HL-60/S4 (cell line): Measurements from ENCODE around the gene FSCN2.

Experiments
- in situ Hi-C: fragments of 300-500 bp; cut with MboI; formaldehyde crosslinking; loops from 2 replicates; pipeline ENCODE4 v1.14.3; 2022; ENCODE audit warnings: low sequenced_read_pairs

FSCN2 gene, protein sequence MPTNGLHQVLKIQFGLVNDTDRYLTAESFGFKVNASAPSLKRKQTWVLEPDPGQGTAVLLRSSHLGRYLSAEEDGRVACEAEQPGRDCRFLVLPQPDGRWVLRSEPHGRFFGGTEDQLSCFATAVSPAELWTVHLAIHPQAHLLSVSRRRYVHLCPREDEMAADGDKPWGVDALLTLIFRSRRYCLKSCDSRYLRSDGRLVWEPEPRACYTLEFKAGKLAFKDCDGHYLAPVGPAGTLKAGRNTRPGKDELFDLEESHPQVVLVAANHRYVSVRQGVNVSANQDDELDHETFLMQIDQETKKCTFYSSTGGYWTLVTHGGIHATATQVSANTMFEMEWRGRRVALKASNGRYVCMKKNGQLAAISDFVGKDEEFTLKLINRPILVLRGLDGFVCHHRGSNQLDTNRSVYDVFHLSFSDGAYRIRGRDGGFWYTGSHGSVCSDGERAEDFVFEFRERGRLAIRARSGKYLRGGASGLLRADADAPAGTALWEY

DNA sequence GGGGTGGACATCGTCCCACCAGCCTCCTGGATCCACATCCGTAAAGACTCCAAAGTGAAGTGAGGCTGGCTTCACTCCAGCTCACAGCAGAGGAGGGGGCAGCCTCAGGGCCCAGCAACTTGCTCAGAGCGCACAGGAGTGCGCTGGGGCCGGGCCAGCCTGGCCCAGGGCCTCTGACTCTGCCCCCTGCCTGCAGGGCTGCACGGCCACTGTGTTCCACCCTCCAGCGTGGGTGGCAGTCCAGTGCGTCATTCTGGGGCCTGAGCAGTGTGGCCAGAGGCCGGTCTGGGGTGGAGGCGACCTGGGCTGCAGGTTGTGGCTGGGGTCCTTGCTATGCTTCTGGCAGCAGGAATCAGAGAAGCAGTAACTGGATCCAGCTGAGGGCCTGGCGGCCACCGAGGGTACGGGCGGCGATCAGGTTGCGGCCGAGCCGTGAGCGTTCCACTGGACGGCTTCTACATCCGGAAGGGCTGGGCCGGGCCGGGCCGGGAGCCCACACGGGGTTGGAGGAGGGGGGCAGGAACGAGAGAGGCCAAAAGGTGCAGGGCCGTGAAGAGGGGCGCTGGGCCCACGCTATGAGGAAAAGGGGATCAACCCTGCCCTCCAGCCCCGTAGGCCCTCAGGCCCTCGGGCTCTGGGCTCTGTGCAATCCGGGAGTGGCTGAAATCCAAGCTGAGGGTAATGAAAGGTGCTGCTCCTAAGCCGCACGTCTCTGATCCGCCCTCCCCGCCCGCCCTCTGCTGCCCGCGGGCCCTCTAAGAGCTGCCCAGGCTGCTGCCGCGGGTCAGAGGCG, at the start of gene FSCN2:
FSCN2 (plus strand) TSS at position 787 of the 793 bp plus-strand sequence. CDS start 155 bp downstream, outside the sequence.
- in situ Hi-C loops: no loop called here

DNA sequence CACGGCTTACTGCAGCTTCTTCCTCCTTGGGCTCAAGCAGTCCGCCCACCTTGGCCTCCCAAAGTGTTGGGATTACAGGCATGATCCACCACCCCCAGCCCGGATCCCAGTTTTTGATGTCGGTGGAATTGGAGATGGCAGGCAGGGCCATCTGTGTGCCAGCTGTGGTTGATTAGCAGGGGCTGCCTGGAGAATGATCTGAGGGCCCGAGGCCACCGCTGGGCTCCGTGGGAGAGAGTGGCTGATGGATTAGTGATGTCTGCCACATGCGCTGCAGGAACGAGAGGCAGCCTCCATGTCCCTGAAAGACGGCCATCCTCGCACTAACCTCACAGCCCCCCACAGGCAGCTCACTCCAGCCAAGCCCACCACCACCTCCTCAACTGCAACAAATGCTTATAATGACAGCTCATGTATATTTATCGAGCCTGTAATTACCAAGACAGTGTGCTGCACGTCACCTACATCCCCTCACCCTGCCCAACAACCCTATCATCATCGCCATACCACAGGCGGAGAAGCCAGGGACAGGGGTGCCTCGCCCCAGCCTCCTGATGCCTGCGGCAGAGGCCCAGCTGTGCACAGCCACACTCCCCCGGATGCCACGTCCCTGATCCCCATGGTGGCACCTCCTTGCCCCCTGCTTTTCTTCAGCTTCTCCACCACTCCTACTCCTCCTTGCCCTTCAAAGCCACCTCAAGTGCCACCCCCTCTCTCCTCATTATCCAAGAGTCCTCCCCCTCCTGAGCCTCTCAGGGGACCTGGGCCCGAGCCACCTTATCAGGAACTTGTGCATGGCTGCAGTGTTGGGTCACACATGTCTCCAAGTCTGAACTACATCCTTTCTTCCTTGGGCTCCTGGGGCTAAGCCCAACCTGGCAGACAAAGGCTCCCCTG, 48.8 kb upstream of the FSCN2 start:
- in situ Hi-C loops: loop anchor here (10.0 kb wide), 1 partner anchor 225 kb away; no protein-coding TSS in a partner anchor

DNA sequence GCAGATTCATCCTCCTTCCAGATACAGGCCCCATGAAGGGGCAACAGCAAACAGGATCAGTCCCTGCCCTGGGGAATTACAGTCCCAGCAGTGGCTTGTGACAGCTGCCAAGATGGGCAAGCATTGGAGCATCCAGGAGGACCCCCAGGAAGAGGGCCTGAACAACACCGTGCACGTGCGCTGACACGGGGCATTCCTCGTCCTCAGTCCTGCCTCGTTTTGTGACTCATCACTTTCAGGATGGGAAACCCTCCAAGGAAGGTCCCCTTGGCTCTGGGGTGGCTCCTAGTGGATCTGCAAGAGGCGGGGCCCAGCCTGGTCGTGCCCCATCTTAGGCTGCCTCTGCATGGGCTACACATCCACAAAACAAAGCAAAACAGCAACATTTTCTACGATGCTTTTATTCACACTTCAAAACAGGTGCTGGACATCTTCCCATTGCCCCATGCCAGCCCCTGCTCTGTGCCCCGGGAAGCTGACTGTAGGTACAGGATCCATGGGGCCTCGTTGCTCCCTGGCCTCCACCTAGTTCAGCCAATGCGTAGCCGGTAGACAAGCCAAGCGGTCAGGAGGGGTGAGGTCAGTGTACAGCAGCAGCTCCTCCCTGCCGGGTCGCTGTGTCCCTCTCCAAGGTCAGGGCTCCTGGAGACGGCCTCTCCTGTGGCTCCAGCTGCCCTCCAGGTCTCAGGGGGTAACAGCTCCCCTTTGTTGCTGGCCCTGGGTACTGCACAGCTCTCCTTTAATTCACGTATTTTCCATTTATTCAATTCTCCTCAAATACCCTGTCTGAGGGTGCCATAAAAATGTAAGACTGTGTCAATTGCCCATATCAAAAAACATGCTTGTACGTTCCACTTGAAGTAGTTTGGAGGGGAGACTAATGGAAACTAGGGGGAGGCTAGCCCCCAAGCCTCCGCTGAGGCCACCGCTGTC, 47.8 kb upstream of the FSCN2 start:
- in situ Hi-C loops: loop anchor here (10.0 kb wide), 1 partner anchor 226 kb away; no protein-coding TSS in a partner anchor

DNA sequence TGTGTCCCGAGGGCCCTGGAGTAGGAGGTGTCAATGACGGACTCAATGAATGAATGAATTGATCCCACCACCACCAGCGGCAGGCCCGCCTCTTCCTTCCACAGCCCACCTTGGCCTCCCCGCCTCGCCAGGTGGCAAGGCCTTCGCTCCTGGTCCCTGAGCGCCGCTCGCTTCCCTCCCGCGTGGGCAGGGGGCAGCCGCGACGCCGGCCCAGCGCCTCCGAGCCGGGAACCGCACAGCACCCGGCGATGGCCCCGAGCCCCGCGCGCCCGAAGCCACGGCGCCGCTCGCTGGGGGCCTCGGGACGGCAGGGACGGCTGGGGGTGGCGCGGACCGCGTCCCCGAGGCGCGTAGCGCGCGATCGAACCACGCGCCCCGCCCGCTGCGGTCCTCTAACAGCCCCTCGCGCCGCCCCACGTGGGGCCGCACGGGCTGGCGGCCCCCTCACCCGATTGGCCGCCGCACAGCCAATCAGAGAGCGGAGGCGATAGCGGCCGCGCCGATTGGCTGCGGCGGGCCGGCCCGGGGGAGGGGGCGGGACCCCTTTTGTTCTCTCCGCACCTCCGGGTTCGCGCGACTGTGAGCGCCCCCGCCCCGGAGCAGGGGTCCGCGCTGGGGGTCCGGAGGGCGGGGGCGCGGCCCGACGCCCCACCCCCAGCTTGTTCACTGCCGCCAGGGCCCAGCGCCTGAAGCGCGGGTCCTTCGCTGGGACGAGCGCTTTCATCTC, 46.9 kb upstream of the FSCN2 start:
- in situ Hi-C loops: loop anchor here (10.0 kb wide), 1 partner anchor 226 kb away; no protein-coding TSS in a partner anchor

DNA sequence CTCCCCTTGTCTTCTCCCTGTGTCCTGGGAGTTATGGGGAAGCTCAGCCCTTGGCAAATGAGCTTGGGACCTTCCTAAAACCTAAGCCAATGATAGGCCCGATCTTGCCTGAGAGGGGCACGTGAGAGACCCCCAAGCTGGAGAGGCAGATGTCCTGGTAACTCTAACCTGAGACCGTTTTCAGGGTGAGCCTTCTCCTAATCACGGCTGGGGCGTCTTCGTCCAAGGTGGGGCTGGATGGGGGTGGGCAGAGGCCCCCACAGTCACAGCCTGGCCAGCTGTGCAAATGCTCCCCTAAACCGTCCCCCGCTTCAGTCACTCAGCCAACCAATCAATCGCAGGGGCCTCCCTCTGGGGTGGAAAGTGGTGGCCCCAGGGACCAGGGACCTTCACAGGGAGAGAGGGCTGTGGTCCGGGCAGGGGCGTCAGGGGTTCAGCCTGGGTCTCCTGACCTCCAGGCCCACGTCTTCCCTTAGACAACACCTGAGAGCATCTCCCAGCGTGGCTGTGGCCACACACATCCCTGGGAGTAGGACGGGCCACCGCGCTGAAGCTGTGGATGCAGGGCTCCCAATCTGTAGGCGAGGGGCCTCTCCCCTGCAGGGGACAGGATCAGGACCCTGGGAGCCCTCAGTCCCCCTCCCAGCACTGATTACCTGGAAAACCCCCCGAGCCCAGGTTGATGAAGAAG, 46.2 kb upstream of the FSCN2 start:
- in situ Hi-C loops: loop anchor here (10.0 kb wide), 1 partner anchor 227 kb away; no protein-coding TSS in a partner anchor

DNA sequence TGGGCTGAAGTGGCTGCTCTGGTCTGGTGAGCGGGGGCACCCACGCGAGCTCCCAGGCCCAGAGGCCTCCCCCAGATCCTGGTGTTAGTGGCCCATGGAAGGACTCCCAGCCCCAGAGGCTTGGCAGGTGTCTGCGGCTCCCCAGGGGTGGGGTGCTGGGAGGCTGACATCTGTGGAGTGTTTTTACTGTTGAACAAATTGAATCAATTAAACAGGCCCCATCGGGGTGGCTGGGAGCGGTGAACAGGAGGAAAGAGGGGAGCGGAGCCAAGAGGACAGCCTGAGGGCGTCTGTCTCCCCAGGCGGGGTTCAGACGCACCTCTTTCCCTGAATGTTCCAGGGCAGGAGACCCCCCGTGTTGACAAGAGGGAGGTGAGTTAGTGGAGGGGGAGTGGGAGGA, 45.5 kb upstream of the FSCN2 start:
- in situ Hi-C loops: loop anchor here (10.0 kb wide), 1 partner anchor 228 kb away; no protein-coding TSS in a partner anchor

DNA sequence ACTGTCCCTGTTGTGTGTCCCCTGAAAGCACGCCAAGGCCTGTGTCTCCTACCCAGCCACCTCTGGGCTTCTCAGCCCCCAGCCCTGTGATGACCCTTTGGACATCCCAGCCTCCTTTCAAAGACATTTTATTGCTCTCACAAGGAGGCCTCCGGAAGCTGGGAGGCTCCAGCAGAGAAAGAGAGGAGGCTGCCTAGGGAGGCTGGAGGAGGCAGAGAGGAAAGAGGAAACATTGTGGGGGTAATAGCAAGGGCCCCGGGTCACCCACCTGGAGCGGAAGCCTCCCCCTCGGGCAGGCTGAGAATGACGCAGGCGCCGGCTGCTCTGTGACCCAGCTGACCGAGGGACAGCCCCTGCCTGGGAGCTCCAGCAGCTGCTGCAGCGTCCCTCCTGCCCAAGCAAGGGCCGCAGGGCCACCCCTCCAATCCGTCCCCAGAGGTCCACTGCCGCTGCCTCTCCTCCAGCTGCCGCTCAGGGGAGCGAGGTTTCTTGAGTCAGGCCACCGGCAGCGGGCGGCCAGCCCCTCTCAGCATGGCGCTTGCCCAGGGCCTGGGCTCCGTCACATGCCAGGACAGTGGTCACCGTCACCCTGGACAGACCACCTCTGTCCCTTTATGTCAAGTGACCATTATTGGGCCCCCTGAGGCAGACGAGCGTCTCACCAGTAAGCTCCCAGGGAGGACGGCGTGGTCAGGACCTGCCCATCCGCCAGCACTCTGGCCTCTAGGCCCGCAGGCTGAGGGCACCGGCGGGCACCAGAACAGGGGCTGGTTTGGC, 44.9 kb upstream of the FSCN2 start:
- in situ Hi-C loops: loop anchor here (10.0 kb wide), 1 partner anchor 228 kb away; no protein-coding TSS in a partner anchor

DNA sequence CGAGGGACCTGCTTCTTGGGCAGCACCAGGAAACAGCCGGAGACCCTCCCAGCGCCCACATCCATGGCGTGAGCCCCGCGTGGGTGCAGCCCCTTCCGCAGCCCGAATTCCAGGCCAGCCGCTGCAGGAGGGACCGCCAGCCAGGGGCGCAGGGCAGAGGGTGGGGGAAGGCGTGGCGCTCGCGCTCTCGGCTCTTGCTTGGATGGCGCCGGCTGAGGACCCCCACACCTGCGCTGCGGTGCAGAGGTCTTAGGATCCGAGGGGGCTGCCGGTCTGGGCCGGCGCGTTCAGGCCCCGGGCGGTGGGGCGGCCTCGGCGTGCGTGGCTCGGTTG, 44.3 kb upstream of the FSCN2 start:
- in situ Hi-C loops: loop anchor here (10.0 kb wide), 1 partner anchor 229 kb away; no protein-coding TSS in a partner anchor

DNA sequence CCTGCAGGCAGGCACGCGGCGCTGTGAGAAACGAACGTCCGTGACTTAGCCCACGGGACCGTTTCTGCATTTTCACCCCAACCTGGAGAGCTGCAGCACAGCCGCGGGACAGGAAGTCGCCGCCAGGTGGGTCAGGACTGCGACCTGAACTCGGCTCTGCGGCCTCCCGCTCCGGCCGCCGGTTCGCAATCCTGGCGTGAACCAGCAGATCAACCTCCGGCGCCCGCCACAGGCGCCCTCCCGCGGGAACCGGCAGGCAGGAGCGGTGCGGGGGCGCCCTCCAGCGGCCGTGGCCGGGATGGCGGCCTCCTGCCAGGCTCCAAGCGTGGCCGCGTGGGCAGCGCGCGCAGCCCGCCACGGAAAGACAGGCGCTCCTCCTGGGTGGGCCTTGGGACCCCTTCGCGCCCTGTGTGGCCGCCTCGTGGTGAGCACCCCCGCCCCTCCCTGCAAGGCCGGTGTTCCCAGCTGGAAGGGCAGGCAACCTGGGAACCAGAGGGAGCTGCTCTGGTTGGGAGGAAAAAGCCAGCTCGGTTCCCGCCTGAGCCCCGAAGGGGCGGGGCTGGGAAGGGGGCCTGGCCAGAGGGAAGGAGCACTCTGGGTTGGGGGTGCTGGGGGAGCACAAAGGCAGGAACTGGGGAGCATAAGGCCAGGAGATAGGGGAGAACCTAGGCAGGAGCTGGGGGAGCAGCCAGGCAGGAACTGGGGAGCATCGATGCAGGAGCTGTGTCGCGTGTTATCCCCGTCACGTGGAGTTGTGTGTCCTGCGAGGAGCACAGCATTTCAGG, 43.8 kb upstream of the FSCN2 start:
- in situ Hi-C loops: loop anchor here (10.0 kb wide), 1 partner anchor 230 kb away; no protein-coding TSS in a partner anchor

DNA sequence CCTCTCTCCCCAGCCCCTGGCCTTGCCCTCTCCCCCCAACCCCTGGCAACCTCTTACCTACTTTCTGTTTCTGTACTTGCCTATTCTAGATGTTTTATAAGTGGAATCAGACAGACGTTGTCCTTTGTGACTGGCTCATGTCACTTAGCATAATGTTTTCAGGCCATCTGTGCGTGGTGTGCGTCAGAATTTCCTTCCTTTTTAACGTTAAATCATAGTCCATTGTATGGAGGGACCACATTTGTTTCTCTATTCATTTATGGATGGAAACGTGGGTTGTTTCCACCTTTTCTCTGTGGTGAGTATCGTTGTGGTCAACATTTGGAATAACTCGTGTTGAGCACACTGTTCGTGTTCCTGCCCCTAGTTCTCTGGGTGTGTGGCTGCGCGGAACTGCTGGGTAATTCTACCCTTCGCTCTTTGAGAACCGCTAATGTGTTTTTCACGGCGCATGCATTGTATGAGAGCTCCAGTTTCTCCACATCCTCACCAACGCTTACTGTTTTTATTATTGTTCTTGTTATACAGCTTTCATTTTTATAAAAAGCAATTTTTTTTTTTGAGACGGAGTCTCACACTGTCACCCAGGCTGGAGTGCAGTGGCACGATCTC, 41.9 kb upstream of the FSCN2 start:
- in situ Hi-C loops: loop anchor here (10.0 kb wide), 1 partner anchor 232 kb away; no protein-coding TSS in a partner anchor

DNA sequence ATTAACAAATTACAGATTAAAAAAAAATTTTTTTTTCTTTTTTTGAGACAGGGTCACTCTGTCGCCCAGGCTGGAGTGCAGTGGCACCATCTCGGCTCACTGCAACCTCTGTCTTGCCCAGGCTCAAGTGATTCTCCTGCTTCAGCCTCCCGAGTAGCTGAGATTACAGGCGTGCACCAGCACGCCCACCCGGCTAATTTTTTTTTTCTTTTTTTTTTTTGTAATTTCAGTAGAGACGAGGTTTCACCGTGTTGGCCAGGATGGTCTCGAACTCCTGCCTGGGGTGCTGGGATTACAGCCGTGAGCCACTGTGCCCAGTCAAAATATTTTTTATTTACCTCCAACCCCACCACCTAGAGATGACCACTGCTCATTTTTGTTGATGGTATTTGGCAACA, 41.1 kb upstream of the FSCN2 start:
- in situ Hi-C loops: loop anchor here (10.0 kb wide), 1 partner anchor 232 kb away; no protein-coding TSS in a partner anchor

DNA sequence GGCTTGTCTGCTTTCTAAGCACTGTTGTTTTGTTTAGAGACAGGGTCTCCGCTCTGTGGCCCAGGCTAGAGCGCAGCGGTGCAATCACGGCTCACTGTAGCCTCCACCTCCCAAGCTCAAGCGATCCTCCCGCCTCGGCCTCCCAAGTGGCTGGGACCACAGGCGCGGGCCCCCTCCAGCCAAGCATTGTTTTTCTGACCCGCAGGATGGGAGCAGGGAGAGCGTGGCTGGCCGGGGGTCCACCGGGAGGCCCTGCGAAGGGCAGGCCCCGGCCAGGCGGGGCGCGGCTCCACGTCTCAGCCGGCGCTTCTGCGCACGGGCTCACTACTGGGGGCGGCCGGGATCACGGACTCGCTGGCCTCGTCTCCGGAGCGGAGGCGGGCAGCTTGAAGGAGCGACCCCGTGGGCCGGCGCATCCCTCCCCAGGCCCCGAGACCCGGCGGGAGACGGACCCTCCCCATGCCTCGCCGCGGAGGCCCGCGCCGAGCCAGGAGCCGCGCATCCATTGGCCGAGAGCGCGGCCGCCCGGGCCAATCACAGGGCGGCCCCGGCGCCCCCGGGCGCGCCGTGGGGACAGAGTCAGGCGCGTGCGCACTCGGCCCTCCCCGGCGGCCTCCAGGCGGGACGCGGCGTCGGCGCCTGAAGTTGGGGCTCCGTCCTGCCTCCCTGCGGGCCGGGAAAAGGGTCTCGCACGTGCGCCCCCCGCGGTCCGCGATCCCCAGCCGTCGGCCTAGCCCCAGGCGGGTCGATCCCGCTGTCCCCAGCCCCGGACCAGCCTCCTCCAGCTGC, 40.5 kb upstream of the FSCN2 start:
- in situ Hi-C loops: loop anchor here (10.0 kb wide), 1 partner anchor 233 kb away; no protein-coding TSS in a partner anchor

DNA sequence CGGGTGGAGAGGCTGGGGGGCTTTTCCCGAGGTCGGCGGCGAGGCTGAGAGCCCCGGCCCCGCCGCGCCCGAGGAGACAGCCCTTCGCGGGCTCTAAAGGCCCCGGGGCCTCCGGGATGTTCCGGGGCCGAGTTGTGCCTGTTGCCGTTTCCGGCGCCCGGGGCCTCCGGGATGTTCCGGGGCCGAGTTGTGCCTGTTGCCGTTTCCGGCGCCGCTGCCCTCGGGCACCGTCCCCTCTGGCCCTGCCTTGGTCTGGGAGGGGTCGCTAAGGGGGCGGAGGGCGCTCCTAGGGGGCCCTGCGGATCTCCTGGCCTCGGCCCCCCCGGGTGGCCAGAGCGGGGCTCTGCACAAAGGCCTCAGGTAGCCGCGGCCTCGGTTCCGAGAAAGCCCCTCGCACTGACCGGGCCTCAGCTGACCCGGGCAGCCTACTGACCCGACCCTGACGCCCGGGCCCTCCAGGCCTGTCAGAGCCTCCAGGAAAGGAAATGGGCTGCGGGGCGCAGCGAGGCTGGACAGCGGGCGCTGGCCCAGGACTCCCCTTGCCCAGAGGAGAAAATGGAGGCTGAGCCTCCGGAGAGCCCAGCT, 39.8 kb upstream of the FSCN2 start:
- in situ Hi-C loops: loop anchor here (10.0 kb wide), 1 partner anchor 234 kb away; no protein-coding TSS in a partner anchor
